Measurements from ENCODE around the gene RYR3.

DNA sequence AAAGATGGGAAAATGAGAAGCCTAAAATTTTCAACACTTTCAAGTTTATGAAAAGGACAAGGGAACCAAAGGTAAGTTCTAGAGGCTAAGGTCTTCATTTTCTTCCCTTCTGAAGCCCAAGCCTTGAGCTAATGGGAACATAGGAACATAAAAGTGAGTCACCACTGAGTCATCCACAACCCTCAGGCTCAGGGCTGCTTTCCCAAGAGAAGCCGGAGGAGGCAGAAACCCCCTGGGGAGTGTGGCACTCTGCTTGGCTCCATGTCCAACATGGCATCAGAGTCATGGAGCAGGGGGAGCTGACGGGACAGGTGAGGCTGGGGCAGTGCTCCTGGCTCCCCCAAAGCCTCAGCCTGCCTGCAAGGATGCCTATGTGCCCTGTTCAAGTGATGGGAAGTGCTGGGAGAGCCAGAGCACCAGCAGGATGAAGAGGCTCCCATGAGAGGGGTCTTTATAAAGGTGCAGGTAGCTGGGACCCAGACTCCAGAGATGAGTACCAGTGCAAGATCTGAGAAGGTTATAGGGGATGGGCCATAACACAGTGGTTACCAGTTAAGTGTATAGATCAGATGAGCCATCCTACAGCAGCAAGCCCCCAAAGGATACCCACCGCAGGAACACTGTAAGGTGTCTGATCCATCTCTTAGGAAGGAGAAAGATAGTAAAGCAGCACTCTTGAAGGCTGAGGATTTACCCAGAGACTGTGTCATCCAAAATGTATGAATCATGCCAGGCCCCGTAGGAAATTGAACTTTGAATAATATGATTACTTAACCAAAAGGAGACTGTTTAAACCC is 31.8 kb upstream of the RYR3 start:
- TF ChIP-seq, protein P1, sequence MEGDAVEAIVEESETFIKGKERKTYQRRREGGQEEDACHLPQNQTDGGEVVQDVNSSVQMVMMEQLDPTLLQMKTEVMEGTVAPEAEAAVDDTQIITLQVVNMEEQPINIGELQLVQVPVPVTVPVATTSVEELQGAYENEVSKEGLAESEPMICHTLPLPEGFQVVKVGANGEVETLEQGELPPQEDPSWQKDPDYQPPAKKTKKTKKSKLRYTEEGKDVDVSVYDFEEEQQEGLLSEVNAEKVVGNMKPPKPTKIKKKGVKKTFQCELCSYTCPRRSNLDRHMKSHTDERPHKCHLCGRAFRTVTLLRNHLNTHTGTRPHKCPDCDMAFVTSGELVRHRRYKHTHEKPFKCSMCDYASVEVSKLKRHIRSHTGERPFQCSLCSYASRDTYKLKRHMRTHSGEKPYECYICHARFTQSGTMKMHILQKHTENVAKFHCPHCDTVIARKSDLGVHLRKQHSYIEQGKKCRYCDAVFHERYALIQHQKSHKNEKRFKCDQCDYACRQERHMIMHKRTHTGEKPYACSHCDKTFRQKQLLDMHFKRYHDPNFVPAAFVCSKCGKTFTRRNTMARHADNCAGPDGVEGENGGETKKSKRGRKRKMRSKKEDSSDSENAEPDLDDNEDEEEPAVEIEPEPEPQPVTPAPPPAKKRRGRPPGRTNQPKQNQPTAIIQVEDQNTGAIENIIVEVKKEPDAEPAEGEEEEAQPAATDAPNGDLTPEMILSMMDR (IDR thresholded peaks at IDR 0.05): no peak
- TF ChIP-seq POLR2A (IDR thresholded peaks at IDR 0.05): no peak
